HG03457 (cell line): Measurements from ENCODE around the gene NCAN.
"Not testable (repeated sequence)": the region's sequence is repeated elsewhere in the genome, so short reads cannot be mapped to it uniquely, and the experiment has no call there.

Source experiments
- ATAC-seq: cut with Tn5 transposase; IDR thresholded peaks from one replicate; pipeline ENCODE4 v1.9.1; 2021; ENCODE audit warnings: moderate number of reproducible peaks; ENCODE audit not compliant: unreplicated experiment

Gene NCAN

DNA sequence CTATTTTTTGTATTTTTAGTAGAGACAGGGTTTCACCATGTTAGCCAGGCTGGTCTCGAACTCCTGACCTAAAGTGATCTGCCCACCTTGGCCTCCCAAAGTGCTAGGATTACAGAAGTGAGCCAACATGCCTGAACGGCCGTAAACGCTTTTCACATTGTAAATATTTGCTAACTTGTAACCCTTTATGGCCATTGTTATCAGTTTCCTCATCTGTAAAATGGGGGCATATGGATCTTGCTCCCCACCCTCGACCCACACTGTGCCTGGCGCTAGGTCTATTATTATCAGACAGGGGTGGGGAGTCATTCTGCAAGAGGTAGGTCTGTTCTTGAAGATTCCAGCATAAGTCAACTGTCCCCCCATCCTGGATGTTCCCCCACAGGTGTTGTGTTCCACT is 11.9 kb downstream of the NCAN start:
- ATAC-seq, result no peak

DNA sequence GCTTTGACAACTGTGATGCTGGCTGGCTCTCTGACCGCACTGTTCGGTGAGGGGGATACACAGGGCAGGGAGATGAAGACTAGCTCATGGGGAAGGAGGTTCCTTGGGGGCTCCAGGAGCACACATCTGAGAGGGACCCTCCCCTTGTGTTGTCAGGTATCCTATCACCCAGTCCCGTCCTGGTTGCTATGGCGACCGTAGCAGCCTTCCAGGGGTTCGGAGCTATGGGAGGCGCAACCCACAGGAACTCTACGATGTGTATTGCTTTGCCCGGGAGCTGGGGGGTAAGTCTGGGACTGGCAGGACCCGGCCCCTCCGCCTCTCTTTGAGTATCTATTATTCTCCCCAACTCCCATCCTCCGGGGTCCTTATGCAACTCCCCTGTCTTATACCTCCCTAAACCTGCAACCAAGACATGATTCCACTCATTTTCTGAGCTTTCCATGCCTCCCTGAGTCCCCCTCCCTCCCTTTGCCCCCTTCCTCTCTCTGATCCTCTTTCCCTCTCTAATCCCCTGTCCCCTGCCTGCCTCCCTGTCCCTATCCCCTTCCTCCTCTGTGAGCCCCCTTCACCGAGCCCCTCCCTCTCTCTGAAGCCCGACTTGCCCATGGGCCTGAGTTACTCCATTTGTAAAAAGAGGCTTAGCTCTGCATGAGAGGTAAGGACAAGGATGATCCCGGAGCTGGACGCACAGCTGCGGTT is 12.5 kb downstream of the NCAN start:
- no peak for ATAC-seq

DNA sequence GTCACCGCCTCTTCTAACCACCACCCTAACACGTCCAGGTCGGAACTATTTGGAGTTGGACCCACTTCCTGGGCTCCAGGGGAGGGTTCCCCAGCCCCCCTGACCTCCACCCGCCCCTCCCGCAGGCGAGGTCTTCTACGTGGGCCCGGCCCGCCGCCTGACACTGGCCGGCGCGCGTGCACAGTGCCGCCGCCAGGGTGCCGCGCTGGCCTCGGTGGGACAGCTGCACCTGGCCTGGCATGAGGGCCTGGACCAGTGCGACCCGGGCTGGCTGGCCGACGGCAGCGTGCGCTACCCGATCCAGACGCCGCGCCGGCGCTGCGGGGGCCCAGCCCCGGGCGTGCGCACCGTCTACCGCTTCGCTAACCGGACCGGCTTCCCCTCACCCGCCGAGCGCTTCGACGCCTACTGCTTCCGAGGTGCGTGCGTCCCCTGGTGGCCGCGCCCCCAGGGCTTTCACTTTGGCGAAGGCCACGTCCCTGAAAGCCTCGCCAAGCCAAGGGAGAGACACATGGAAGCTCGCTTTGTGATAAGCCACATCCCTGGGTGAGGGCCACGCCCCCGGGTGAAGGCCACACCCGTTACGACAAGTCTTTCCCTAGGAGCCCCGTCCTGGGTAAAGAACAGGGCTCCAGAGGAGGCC is 13.2 kb downstream of the NCAN start:
- no peak for ATAC-seq

DNA sequence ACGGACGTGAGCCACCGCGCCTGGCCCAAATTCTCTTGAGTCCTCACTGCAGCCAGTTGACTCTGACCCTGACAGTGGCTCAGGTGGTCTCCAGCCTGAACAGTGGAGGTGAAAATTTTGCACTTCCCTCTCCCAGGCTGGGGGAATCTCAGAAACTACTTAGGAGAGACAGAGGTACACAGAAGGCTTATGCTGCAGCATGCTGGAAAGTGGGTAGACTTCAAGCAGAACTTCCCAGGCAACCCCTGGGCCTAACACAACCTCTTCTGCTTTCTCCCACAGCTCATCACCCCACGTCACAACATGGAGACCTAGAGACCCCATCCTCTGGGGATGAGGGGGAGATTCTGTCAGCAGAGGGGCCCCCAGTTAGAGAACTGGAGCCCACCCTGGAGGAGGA is 14.4 kb downstream of the NCAN start:
- ATAC-seq, result no peak

DNA sequence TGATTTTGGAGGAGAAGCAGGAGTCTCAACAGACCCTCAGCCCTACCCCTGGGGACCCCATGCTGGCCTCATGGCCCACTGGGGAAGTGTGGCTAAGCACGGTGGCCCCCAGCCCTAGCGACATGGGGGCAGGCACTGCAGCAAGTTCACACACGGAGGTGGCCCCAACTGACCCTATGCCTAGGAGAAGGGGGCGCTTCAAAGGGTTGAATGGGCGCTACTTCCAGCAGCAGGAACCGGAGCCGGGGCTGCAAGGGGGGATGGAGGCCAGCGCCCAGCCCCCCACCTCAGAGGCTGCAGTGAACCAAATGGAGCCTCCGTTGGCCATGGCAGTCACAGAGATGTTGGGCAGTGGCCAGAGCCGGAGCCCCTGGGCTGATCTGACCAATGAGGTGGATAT is 14.9 kb downstream of the NCAN start:
- ATAC-seq, result no peak

DNA sequence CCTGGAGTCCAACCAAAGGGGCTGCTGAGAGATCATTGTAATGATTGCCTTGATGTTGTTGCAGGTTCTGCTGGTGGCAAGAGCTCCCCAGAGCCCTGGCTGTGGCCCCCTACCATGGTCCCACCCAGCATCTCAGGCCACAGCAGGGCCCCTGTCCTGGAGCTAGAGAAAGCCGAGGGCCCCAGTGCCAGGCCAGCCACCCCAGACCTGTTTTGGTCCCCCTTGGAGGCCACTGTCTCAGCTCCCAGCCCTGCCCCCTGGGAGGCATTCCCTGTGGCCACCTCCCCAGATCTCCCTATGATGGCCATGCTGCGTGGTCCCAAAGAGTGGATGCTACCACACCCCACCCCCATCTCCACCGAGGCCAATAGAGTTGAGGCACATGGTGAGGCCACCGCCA is 15.5 kb downstream of the NCAN start:
- no peak for ATAC-seq

DNA sequence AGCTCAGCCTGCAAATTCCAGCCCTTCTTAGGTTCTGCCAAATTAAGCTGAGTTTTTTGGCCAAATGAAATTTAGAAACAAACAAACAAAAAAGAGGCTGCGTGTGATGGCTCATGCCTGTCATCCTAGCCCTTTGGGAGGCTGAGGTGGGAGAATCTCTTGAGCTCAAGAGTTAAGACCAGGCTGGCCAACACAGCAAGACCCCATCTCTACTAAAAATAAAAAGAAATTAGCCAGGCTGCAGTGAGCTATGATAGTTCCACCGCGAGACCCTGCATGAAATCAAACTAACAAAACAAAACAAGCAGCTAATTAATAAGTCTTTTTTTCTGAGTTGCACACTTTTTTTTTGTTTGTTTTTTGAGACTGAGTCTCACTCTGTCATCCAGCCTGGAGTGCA is 17.9 kb downstream of the NCAN start:
- no peak for ATAC-seq

DNA sequence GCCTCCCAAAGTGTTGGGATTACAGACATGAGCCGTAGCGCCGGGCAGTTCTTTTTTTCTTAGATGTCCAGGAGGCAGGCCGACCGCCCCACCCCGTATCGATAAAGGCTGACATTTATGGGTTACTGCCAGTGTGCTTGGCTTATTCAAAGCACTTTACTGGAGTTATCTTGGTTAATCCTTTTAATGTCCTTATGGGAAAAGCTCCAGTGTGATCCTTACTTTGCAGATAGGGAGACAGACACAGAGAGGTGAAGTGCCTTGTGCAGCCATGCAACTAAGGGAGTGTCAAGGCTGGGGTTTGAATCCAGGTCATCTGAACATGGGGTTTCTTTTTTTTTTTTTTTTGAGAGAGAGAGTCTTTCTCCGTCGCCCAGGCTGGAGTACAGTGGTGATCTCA is 19.2 kb downstream of the NCAN start:
- ATAC-seq, result no peak

DNA sequence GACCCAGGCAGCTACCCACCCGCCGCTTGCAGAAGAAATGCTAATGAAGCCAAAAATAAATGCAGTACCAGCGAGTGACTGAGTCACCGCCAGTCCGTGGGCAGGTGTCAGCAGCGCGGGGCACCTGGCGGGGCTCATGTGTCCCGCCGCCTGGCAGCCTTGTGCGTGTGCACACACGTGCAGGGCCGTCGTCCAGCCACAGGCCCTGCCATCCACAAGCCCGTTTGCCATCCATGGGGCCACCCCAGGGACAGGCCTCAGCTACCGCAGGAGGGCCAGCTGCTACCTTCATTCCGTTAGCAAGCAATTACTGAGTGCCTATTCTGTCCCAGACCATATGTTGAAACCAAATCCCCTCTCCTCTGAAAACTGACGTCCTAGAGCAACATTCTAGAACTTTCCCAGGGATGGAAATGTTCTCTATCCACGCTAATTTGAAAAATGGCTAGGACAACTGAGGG is 20.5 kb downstream of the NCAN start:
- no peak for ATAC-seq

DNA sequence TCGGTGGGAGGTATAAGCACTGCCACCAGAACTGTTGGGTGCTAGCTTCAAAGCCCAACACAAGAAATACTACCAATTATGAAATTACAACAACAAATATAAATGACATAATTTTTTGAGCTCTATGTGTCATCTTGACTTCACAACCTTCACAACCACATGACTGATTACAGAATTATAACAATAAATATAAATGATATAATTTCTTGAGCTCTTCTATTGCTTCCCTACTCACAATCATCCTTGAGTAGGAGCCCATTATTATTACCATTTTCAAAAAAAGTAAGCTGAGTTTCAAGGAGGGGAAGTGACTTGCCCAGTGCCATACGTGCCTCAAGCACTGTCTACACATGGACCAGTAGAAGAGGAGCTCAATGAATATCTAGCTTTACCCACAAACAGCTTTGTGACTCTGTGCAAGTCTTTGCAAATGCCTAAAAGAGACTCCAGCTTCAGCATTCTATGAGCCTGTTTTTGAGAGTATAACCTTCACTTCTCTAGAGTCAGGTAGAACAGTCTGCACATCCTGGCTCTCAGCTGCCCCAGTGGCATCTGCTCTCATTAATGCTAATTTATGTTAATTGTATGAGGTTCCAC is 22.6 kb downstream of the NCAN start:
- ATAC-seq, result no peak

DNA sequence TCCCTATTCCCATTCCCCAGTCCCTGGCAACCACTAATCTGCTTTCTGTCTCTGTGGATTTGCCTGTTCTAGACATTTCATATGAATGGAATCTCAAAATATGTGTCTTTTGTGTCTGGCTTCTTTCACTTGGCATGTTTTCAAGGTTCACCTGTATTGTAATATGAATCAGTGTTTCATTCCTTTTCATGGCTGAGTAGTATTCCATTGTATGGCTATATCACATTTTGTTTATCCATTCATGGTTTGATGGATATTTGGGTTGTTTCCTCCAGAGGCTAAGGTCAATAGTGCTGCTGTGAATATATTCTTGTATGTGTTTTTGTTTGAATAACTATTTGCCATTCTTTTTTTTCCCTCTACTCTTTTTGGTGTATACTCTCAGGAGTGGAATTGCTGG is 24.4 kb downstream of the NCAN start:
- no peak for ATAC-seq

DNA sequence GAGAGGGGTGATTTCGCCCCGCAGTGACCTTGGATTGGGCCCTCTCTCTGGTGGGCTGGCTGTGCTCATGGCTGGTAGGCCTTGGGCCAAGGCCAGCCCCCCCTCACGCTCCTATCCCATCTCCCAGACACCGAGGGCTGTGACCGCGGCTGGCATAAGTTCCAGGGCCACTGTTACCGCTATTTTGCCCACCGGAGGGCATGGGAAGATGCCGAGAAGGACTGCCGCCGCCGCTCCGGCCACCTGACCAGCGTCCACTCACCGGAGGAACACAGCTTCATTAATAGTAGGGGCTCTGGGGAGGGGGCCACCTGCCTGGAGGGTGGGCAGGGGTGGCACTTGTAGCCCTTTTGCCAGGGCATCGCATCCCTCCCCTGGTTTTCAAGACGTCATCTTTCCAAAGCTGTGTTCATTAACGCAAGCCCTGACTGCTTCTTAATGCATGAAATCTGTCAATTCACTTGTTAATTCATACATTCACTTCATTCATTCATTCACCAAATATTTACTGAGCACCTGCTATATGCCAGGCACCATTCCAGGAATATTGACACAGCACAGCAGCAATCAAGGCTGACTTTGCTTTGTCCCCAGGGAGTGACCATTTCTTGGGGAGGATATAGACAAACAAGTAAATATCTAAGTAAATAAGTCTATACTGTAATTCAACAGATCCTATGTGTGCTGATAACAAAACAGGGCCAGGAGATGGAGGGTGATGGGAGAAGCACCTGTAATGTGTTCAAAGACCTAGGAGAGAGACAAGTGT is 26.6 kb downstream of the NCAN start:
- ATAC-seq, result no peak

DNA sequence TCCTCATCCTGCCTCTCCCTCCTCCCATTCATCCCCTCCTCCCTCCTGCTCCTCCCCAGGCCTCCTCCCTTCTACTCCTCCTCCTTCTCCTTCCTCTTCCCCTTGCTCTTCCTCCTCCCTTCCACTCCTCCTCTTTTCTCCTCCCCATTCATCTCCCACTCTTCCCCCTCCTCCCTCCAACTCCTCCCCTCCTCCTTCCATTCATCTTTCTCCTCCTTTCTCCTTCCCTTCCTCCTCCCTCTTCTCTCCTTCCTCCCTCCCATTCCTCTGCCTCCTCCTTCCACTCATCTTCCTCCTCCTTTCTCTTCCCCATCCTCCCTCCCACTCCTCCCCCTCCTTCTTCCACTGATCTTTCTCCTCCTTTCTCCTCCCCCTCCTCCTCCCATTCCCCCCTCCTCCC is 27.9 kb downstream of the NCAN start:
- no peak for ATAC-seq

DNA sequence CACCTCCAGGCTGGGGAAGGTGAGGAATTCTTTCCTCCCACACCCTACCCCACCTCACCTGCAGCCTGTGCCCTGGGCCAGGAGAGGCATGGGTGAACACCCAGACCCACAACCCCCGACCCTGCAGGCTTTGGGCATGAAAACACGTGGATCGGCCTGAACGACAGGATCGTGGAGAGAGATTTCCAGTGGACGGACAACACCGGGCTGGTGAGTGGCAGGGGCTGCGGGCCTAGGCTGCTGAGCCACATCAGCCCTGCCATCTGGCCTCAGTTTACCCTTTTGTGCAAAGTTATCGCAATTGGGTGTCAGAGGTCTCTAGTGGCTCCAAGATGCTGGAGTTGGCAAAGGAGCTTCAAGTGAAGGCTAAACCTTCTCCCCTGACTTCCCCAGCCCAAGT is 28.7 kb downstream of the NCAN start:
- no peak for ATAC-seq

DNA sequence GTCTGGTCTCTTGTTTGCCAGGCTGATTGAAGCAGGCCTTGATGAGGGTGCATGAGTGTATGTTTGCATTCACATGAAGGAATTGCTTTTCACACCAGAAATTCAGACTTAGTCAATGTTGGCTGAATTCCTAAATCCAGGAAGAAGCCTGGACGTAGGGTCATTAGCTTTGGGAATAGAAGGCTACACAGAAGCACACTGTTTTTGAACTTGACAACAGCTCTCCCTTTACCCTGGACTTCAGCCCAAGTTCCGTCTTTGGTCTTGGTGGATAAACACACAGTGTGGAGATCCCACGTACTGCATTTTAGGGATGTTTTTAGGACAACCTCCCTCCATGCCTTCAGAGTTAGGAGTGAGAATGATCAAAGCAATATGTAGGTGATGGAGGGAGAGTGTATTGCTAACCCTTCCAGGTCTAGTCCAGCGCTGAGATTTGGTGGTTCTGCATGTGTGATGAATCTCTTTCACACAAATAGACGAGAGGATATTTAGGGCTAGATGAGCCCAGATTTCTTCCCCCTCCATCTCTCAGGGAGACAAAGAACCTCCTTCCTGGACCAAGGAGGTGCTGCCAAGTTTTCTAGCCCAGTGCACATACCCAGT is 38.5 kb downstream of the NCAN start:
- no peak for ATAC-seq

DNA sequence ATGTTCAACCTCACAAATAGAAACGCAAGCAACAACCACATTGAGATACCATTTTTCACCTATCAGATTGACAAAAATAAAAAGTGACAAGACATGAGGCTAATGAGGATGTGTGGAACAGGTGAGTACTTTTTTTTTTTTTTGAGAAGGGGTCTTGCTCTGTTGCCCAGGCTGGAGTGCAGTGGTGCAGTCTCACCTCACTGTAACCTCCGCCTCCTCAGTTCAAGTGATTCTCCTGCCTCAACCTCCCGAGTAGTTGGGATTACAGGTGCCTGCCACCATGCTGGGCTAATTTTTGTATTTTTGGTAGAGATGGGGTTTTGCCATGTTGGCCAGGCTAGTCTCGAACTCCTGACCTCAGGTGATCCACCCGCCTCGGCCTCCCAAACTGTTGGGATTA is 41.7 kb downstream of the NCAN start:
- ATAC-seq, result not testable (repeated sequence)

DNA sequence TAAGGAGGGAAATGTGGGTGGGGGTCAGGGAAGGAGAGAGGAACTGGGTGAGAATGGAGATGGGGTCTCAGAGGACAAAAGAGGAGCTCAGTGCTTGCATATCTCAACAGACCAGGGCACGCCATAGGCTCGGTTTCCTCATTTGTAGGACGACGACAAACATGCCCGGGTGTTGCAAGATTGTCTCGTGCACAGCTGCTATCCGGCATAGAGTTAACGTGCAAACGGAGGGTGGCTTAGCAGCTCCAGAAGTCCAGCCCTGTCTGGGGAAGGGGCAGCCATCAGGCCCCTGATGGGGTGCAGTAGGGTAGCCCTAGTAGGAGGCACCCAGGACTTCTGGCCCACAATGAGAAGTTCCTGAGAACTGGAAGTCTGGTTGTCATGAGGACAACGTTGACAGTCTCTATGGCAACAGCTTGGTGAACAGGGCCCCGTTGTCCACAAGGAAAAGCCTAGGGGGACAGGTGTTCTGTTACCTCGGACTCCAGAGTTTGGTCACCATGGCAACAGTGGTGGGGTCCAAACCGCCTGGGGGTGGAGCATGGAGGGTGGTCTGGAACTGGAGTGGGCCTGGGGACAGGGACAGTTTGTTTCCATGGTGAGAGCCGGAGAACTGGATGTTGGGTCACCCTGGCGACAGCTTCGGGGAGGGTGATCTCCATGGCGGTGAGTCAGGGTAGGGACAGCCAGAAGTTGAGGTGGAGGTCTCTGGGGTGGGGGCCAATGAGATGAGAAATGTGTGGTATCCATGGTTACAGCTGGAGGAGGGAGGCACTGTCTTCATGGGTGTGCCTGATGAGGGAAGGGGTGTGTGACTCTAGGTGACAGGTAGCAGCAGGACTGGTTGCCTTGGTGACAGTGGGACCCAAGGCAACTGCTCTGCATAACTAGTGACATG is 44.6 kb downstream of the NCAN start:
- ATAC-seq, result no peak

DNA sequence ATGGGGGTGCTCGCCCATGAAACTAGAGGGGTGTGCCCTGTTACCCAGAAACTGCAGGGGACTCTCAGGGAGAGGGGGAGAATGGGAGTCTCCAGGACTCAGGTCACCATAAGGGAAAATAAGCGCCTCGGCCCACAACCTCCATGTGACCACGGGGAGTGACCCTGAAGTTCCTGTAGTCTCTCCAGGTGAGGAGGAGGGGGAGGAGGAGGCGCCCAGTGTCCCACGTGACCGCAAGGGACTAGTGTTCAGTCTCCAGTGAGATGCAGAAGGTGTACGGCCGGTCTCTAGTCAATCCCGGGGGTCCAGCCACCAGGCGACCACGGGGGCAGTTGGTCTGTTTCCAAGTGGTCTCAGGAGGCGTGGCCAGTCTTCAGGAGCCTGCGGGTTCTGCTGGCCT is 45.4 kb downstream of the NCAN start:
- no peak for ATAC-seq

DNA sequence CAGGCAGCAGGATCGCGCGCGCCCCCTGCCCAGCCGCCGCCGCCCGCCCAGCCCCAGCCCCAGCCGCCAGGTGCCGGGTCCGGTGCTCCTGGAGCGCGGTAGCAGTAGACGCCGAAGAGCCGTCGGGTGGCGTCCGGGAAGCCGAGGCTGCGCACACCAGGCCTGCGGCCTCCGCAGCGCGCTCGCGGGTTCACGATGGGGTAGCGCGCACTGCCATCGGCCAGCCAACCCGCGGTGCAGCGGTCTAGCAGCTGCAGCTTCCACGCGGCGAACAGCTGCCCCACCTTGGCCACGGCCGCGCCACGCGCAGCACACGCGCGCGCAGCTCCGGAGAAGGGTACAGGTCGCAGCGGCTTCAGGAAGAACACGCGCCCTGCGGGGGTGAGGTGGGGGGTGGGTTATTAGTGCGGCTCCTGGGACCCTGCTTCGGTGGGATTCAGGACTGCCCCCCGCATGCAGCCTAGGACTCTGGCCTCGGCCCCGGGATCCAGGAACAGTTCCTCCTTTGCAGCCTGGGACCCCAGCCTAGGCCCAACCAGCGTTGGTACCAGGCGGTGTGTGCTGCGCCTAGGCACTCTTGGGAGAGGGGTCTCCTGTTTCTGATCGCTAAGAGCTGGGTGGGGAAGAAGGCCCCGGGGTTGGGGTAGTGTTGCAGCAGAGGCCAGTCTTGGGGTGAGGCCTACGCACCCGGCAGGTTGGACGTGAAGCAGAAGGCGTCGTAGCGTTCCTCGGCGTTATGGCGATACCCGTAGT is 46.3 kb downstream of the NCAN start:
- ATAC-seq, result no peak
